GM21360 (cell line): Measurements from ENCODE around the gene NPFFR1.

Experiments
- ATAC-seq: cut with Tn5 transposase; IDR thresholded peaks from one replicate; pipeline ENCODE4 v1.9.1; 2021; ENCODE audit warnings: mild to moderate bottlenecking, moderate library complexity; ENCODE audit not compliant: unreplicated experiment

NPFFR1 gene

GRCh38 chr10:70283445-70284399 lies at the start of gene NPFFR1:
Gene NPFFR1, minus strand, starts transcription at chr10:70284004. Its CDS starts 328 bp downstream, at chr10:70283676.
- no peak for ATAC-seq

- no peak for ATAC-seq
Observed at GRCh38 chr10:70333268-70333667, 49.5 kb upstream of the NPFFR1 start.

- ATAC-seq: no peak
Observed at GRCh38 chr10:70331486-70332268, 47.9 kb upstream of the NPFFR1 start.

GRCh38 chr10:70331160-70331485 lies 47.3 kb upstream of the NPFFR1 start:
- ATAC-seq: no peak

GRCh38 chr10:70330671-70331070 lies 46.9 kb upstream of the NPFFR1 start:
- ATAC-seq: no peak

- ATAC-seq: no peak
Observed at GRCh38 chr10:70328967-70329366, 45.2 kb upstream of the NPFFR1 start.

- no peak for ATAC-seq
Observed at GRCh38 chr10:70328018-70328417, 44.2 kb upstream of the NPFFR1 start.

- ATAC-seq: no peak
Observed at GRCh38 chr10:70324951-70325781, 41.4 kb upstream of the NPFFR1 start.

GRCh38 chr10:70324339-70324861 lies 40.6 kb upstream of the NPFFR1 start:
- ATAC-seq: peak; percentile 69

GRCh38 chr10:70323697-70324338 lies 40.0 kb upstream of the NPFFR1 start:
- ATAC-seq: no peak

GRCh38 chr10:70323138-70323696 lies 39.4 kb upstream of the NPFFR1 start:
- no peak for ATAC-seq

GRCh38 chr10:70321897-70322890 lies 38.4 kb upstream of the NPFFR1 start:
- ATAC-seq: no peak

GRCh38 chr10:70321233-70321632 lies 37.4 kb upstream of the NPFFR1 start:
- ATAC-seq: no peak

GRCh38 chr10:70320751-70321150 lies 36.9 kb upstream of the NPFFR1 start:
- ATAC-seq: no peak

- no peak for ATAC-seq
Observed at GRCh38 chr10:70319824-70320223, 36.0 kb upstream of the NPFFR1 start.

GRCh38 chr10:70319183-70319582 lies 35.4 kb upstream of the NPFFR1 start:
- no peak for ATAC-seq

- ATAC-seq: no peak
Observed at GRCh38 chr10:70317943-70318318, 34.1 kb upstream of the NPFFR1 start.

- no peak for ATAC-seq
Observed at GRCh38 chr10:70317272-70317942, 33.6 kb upstream of the NPFFR1 start.
